ENCODE results near the gene ALDH1A2.
"Not testable (repeated sequence)": the region's sequence is repeated elsewhere in the genome, so short reads cannot be mapped to it uniquely, and the experiment has no call there.

Gene ALDH1A2

DNA sequence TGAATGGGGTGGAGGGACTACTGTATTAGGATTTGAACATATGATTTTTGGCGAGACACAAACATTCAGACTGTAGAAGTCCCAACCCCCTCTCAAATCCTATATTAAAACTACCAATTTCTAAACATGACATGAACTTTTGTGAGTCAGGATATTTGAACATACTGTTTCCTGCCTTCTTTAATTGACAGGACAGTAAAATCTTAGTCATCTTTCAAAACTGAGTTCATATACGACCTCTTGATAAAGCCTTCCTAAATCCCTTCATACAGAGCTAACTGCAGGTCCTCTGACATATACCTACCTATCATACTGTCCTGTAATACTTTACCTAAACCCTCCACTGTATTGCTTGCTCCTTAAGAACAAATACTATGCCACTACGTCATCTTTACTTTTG, 23.5 kb downstream of the ALDH1A2 start:
- DNase-seq, result no peak

DNA sequence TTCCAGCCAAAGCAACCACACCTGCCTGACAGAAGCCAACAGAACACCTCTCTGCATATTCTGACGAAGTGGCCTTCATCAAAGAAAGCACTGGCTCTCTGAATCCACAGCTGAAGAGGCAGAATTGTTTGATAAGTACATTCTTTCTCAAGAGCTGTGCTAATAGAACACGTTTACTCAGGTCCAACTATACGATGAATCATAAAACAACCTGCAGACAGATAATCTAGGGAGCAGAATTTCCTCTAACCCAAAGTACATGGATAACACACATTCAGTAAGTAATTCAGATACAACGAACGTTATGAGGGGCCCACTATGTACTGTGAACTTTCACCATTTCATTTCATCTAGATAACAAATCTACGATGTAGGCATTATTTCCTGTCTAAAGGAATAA, 25.4 kb downstream of the ALDH1A2 start:
- no peak for DNase-seq

DNA sequence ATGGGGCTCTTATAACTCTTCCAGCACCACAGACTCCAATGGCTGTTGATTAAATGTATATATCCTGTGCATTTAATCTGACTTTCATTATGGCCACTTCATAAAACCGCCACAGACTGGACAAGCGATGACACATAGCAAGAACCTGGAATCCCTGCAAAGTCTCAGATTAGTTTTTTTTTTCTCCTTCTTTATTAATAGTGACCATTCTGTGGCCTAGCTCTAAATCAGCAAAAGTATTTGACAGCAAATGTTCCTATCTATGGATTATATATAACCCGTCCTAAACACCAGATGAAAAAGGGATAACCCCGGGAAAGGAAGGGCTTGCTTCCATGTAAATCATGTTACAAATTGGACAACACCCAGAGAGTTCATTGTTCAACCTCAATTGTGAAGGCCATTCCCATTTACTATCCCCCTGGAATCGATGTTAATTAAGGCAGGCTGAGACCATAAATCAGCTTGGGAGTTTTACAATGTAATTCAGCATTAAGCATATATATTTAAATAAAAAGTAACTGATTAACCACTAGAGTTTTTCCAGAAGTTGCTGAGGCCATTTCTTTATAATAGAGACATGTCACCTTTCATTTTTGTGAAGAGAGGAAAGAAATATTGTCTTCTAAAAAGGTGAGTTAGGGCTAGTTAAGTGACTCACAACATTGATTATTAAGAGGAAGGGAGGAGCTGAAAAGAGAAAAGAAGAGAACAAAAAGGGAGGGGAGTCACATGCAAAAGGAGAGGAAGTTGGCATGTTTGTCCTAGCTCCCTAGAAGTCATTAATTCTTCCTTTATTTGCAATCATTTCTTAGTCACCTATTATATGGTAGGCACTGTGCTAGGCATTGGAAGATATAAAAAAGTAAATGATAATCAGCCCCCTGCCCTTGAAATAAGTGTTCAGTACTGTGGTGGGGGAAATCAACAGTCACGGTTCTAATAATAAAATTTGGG, 26.2 kb downstream of the ALDH1A2 start:
- no peak for DNase-seq

DNA sequence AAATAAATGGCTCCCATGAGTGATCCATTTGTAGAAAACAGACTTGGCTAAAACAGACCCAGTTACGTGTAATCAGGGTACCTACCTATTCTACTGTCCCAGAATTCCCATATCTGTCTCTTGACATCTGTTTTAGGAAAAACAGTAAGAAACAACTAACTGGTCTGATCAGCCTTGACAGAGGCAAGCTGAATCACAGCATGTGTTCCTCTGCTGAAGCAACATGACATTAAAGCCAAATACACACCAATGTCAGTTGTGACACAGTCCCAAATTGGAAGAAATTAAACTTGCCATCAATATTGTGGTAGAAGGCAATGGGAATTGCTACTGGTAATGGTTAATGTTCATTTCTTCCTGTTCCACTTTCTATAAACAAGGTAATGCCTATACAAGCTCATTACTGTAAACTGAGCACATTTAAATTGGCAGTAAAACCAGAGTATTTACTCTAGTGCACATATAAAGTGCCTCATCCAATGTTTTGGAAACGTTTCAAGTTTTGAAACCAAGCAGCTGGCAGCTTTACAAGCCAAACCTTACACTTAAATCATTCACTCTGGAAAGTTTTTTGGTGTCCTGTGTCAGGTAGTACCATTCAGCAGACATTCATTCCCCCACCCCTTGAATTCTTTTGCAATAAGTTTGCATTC, 27.0 kb downstream of the ALDH1A2 start:
- DNase-seq, result no peak

DNA sequence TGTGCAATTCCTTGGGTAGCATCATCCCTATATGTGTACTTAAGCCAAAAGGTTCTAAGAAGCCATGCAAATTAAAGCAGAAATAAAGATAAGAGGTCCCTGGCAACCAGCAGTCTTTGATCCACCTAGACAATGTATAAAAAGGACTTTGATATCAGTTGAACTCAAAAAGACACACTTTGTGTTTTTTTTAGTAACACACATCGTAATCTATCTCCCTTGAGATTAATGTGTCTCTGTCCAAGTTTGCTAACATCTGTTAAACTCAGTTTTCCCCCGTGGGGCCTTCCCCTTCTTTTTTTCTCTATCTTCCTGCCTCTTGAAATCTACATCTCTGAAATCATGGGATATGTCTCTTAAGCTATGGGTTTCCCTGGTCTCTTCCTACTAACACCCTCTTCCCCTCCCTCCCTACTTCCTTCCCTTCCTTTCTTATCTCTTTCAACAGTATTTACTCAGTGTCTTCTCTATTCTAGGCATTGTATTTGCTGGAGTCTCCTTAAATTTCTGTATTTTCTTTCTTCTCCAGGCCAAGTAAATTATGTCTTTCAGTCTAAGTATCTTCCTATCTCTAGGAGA, 27.7 kb downstream of the ALDH1A2 start:
- DNase-seq, result no peak

DNA sequence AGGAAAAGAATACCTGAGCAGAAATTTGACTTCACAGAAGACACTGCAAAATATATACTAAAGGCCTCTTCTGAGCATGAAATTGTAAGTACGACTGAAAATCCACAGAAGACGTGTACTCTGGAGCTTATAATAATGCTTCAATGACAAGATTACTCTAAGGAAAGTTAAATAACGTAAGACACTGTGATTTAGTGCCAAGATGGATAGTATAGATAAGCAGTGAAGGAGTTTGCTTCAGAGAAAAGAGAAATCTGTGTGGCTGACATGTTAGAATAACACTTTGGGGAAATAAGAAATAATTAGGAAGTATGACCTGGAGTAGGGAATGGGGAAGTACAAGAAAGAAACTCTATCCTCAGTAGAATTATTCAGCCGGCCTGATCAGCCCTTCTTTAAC, 28.9 kb downstream of the ALDH1A2 start:
- no peak for DNase-seq

DNA sequence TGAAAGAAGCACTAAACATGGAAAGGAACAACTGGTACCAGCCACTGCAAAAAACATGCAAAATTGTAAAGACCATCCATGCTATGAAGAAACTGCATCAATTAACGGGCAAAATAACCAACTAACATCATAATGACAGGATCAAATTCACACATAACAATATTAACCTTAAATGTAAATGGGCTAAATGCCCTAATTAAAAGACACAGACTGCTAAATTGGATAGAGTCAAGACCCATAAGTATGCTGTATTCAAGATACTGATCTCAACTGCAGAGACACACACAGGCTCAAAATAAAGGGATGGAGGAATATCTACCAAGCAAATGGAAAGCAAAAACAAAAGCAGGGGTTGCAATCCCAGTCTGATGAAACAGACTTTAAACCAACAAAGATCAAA, 37.1 kb downstream of the ALDH1A2 start:
- DNase-seq, result not testable (repeated sequence)

DNA sequence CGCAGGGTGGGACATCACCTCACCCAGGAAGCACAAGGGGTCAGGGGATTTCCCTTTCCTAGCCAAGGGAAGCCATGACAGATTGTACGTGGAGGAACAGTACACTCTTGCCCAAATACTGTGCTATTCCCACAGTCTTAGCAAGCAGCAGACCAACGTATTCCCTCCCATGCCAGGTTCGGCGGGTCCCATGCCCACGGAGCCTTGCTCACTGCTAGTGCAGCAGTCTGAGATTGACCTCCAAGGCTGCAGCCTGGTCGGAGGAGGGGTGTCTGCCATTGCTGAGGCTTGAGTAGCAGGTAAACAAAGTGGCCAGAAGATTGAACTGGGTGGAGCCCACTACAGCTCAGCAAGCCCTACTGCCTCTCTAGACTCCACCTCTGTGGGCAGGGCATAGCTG, 39.0 kb downstream of the ALDH1A2 start:
- DNase-seq, result no peak

DNA sequence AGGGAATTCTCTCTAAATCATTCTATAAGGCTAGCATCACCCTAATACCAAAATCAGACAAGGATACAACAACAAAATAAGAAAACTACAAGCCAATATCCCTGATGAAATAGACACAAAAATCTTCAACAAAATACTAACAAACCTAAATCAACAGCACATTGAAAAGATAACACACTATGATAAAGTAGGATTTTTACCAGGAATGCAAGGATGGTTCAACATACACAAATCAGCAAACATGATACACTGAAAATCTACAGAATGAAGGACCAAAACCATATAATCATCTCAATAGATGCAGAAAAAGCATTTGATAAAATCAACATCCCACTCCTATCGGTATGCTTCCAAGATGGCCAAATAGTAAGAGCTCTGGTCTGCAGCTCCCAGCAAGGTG, 39.5 kb downstream of the ALDH1A2 start:
- no peak for DNase-seq

DNA sequence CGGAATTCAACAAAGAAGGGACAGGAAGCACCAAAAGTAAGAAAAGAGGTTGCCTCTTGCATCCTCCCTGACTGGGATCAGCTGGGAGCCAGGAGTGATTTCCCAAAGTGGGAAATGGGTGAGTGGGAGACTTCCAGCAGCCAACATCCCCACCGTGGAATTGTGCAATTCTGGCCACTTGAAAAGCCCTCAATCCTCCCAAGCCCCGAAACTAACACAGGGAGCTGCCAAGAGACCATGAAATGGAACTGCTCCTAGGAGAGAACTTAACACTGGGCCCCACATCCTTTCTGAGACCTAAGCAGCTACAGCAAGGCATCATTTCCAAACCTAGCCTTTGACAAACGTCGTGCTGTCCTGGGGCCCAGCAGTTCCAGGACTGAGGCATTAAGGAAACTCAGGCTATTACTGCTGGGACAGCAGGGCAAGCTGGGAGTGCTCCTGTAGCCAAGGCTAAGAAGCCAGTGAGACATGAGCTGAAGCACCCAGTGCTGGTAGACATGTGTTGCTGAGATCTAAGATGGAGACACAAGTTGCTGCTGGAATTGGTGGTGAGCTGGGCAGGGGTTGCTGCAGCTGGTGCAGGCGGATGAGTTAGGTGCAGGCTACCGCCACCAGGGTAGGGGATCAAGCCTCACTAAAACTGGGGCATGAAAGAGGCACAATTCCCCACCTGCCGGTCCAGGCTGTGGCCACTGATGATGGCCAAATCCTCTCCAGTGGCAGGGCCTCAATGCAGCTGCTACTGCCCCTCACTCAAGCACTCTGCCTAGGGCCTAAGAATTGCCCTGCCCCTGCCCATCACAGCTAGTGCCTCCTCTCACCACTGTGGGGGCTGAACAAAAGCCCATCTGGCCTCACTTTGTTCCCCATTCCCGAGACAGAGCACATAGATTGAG, 43.9 kb downstream of the ALDH1A2 start:
- no peak for DNase-seq

DNA sequence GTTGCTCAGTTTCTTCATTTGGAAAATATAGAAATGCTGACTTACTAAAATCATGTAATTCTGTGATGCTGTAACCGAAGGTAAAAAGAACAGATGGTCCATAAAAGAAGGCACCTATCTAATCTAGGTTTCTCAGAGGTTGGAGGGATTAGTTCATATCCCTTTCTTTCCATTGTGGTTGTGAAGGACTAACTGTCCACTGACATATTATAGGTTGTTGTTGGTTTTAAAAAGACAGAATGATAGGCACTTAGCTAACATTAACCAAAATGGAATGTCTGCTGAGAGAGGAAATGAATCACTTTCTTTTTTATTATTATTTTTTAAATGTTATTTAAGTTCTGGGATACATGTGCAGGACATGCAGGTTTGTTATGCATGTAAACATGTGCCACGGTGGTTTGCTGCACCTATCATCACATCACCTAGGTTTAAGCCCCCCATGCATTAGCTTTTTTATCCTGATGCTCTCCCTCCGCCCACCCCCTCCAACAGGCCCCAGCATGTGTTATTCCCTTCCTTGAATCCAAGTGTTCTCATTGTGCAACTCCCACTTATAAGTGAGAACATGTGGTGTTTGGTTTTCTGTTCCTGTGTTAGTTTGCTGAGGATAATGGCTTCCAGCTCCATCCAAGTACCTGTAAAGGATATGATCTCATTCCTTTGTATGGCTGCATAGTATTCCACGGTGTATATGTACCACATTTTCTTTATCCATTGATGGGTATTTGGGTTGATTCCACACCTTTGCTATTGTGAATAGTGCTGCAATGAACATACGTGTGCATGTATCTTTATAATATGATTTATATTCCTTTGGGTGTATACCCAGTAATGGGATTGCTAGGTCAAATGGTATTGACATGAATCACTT, 45.8 kb downstream of the ALDH1A2 start:
- no peak for DNase-seq

DNA sequence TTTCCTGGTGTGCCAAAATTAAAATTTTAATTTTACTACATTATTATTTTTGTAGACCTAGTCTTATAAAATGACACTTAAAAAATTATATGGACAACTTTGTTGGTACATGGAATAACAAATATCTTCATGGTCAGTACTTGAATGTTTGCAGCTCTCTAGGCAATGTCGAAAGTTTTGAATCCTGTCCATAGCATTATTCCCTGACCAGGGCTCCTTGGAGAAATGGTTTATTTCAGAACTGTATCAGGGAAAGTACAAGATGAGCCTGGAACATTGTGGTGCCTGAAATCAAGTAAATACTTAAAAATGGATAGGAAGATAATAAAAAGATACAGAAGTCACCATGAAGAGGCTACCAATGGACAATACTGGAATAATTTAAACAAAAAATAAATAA, 47.6 kb downstream of the ALDH1A2 start:
- no peak for DNase-seq

DNA sequence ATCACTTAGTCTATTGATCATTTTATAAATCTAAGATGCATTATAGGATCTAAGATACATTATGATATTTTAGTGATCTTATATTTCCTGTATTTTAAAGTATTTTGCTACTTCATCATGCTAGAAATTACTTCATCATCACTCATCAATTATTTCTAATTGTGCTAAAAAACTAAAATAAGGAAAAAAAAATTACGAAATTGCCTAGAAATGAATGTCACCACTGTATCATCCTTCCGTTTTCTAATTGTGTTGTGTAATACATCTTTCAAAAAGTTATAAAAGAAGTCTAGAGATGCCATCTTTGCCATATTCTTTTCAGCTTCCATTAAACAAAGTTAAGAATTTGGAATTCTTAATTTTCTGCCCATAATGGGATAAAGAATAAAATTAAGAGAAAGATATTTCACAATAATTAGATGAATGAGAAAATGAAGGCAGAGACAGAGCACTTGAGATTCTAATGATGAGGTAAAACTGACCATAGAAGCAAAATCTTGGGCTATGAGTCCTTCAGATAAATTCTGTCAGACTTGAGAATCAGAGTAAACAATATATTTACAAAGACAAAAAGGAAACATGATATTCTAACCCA, 48.8 kb downstream of the ALDH1A2 start:
- DNase-seq, result no peak

DNA sequence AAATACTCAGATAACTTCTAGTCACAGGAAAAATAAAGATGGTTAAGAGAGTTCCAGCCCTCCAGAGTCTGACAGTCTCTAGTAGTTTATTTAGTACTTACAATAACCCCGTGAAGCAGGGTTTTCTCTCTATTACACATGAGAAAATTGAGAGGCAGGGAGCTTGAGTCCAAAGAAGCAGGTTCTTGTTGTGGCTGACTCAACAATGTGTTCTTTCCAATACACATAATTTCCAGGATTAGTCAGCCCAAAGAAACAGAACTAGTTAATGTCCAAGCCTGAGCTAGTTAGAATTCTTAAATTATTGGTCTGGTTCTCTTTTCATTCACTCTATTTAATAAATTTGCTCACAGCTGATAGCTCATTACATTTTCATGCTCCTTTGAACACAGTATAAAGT, 49.9 kb downstream of the ALDH1A2 start:
- DNase-seq, result no peak

DNA sequence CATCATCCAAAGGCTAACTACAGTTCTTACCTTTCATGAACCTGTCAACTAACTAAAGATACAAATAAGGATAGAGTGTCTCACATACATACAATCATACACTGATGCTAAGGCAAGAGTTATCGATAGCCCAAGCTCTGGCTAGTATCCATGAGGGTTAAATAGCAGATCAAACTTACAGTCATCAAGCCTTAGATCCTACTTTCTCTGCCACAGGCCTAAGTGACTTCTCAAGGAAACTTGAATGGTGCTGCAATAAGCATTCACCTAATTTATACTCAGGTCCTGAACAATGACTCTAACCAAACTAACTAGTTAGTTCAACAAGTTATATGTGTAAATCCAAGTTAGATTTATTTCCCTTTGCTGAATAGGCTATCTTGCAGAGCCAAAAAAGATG, 51.0 kb downstream of the ALDH1A2 start:
- no peak for DNase-seq

DNA sequence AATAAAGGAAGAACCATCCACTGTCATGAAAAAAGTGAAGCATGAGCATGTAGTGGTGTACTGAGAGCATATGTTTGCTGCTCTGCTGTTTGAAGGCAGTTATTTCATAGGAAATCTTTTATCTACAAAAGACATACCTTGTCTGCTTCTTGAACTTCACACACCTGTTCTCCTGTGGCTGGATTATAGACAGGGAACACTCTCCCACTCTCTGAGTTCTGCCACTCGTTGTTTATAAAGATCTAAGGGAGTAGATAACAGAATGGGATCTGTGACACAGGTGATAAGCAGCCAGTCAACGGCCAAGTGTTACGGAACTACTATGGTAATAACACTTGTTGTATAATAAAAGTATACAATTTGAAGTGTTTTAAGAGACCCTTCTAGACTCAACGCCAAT, 51.5 kb downstream of the ALDH1A2 start:
- DNase-seq, result no peak

DNA sequence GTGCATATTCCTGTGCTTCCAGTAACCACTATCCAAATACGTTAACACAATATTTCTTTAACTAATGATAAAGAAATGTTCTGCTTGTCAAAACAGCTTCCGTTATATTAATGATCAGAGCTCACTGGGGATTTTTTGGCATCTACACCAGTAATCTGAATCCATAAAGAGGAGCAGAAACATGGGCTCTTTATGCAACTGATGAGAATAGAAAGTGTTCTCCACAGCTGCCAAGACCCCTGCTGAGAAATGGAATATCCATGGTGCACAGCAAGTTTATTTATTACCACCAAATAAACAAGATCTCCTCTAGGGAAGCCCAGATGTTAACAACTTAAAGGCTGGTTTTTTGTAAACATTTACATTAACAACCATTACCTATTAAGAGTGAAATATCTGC, 54.5 kb downstream of the ALDH1A2 start:
- no peak for DNase-seq

DNA sequence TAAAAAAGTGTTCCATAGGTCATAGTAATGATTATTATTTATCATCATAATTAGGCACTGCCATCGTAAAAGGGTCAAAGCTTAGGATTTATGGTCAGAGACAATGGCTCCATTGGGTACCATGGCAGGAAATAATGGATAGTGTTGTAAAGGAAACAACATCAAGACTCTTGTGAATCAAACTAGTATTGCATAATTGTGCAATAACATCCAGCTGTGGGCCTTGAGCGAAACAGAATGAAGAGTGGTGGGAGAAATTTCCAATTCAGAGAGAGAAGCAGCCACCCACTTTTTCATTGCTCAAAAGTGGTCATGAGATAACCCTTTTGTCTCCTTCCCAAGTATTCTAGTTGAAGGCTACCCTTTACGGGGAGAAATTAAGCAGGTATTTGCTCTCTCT, 61.7 kb downstream of the ALDH1A2 start:
- no peak for DNase-seq

DNA sequence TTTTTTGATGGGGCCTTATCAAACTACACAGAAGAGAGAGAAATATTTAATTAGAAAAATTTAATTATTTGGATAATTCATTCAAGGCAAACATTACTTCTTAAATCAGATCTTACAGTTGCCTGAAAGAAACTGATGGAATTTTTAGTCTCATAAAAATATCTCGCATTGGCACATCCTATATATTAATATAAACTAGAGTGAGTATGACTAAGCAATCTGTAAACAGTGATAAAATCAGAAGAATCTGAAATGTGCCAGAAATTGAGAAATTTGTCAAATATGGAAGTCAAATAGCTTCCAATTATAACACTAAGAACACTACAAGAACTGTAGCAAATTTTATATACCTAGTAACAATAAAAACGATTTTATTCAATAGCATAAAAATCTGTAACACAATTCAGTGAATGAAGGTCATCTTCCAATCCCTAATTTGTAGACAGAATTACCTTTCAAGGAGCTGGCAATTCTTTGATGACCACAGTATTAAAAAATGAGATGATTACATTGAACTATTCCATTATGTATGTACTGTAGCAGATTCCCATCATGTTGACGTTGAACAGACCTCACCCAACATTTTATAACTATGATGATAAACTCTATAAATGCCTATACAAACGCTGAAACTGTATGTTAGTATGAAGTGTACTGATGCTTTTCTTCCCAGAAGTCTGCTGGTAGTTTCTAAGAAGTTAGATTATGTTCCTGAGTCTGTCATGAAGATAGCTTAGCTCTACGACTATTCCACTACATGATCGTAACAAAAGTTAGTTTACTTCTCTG, 63.0 kb downstream of the ALDH1A2 start:
- no peak for DNase-seq
